ENCODE measurements around the gene UBE2L5. TPM values are rescaled to one million over a fixed set of nuclear protein-coding genes. Genes with fewer than 3 reads are reported as not detected.
"Not testable (repeated sequence)": the region's sequence is repeated elsewhere in the genome, so short reads cannot be mapped to it uniquely, and the experiment has no call there.

Gene UBE2L5
- polyA plus RNA-seq, 12 donors: 0.28 to 0.92 (median 0.43) TPM; not detected in 2

DNA sequence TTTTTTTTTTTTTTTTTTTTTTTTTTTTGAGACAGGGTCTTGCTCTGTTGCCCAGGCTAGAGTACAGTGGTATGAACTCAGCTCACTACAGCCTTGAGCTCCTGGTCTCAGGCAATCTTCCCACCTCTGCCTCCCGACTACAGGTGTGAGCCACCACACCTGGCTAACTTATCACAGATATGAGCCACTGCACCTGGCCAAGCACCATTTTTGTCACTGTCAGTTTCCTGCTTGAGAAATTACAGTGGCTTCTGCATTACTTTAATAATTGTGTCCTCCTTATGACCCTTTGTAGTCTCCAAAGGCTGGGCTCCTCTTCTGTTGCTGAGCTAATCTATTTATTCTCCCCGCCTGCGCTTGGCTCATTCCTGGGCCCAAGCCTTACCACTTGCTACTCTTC lies 16.0 kb downstream of the UBE2L5 start:
- no peak for DNase-seq

DNA sequence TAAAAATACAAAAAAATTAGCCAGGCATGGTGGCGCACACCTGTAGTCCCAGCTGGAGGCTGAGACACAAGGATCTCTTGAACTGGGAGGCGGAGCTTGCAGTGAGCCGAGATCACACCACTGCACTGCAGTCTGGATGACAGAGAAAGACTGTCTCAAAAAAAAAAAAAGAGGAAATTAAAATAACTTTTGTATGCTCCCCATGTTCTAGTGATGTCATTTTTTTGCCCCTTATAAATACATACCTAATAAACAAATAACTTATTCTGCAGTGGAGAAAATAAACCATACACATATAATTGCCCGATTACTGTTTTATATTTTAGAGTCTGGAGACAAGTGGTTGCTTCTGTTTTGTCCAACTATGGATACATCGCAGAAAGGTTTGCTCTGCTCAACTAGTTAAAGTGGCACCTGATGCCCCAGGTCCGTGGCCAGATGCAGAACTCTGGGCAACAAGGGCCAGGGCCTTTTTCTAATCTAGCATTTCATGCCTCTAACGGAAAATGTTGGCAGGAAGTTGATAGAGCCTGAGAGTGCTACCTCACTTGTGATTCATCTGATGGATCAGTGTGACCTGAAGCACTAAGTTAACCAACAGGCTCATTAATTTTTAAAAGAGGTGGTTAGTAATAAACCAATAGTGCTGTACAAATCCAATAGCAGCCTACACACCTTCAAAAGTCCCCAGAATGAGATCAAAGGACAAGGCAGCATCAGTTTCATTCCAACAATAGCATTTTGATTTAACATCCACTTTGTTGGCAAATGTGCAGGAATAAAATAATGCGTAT lies 18.8 kb downstream of the UBE2L5 start:
- DNase-seq: no peak

DNA sequence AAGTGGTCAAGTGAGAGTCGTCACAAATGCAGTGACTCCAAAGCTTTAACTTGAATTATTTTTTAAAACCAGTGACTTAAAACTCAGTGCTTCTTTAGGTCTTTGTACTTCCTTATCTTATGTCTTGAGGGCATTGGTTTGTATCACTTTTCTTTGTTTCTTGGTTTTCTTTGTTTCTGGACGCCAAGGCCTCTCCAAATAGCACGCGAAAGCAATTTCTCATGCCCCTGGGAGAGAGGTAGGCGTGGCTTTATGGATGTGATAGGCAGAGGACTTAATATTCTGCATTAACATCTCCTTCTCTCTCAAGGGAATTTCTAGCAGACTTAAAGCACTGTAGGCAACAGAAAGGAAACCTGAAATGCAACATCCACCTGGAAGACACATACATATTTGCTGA lies 20.6 kb downstream of the UBE2L5 start:
- DNase-seq: no peak

DNA sequence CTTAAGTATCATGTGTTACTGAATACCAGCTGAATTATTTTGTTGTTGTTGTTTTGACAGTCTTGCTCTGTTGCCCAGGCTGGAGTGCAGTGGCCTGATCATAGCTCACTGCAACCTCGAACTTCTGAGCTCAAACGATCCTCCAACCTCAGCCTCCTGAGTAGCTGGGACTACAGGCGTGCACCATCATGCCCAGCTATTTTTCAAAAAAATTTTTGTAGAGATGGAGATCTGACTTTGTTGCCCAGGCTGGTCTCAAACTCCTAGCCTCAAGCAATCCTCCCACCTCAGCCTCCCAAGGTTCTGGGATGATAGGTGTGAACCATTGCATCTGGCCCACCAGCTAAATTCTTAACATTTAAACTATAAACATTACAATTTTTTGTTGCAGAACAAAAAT lies 21.2 kb downstream of the UBE2L5 start:
- DNase-seq: not testable (repeated sequence)

DNA sequence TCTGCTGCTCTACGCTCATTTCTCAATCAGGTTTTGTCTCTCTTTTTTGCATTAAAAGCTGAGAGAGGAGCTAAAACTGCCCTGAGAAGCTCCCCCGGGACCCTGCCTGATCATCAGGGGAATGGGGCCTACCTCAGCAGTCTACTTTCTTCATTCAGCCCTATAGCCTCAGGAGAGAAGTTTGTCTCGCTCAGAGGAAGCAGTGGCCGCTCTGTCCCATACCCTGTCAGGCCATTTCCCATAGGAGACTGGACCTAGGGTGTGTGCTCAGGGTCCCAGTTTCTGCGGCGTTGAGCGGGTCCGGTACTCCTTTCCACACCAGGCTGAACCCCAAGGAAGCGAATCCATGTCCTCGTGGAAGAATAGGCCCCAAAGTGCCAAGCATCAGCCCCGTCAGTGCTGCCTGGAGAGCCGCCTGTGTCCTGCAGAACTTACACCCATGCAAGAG lies 21.7 kb downstream of the UBE2L5 start:
- DNase-seq: no peak

DNA sequence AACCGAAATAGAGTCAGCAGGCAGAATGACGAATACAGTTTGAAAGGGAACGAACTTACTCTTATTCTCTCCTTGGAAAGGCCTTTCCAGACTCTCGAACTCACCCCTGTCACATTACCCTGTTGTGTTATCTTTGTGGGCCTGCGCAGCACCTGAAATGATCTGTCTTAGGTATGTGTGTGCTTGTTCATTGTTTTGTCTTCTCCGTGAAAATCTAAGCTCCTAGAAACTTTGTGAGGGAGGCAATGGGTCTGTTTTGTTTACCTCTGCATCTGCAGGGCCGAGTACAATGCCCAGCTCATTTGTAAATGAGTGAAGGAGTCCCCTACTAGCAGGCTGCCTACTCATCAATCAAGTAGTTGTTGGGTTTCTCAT lies 23.8 kb downstream of the UBE2L5 start:
- no peak for DNase-seq

DNA sequence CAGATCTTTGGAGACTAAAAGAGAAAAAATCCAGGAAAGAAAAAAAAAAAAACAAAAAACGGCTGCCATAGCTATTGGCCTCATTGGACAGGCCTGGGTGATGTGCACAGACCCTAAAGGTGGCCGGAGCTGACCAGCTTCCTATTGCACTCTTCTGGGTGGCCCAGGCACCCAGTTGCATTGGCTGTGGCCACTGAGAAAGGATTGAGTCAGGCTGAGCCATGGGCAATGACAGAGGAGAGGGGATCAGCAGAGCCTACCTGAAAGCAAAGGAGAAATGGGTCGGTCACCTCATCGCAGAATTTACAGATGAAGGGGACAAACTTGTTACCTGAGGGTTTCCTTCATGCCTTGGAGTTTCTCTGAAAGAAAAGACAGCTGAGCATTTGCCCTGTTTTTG lies 26.1 kb downstream of the UBE2L5 start:
- no peak for DNase-seq

DNA sequence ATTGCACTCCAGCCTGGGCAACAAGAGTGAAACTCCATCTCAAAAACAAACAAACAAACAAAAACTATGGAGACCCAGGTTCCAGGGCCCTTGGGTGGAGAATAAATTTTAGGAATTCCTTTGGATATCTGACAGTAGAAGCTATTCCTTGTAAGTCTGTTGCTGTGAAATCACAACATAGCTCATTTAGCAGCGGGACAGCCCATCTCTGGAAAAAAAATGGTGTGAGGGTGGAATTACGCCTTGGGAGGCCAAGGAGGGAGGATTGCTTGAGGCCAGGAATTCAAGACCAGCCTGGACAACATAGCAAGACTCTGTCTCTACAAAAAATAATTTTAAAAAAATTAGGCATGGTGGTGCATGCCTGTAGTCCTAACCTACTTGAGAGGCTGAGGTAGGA lies 27.8 kb downstream of the UBE2L5 start:
- no peak for DNase-seq

DNA sequence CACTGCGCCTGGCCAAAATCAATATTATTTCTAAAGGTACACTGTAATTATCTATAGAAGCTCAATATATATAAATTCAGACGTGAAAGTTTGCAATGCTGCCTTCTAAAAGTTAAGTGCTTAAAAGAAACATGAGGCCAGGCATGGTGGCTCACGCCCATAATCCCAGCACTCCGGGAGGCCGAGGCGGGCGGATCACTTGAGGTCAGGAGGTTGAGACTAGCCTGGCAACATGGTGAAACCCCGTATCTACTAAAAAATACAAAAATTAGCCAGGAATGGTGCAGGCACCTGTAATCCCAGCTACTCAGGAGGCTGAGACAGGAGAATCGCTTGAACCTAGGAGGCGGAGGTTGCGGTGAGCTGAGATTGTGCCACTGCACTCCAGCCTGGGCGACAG lies 29.2 kb downstream of the UBE2L5 start:
- not testable (repeated sequence) for DNase-seq

DNA sequence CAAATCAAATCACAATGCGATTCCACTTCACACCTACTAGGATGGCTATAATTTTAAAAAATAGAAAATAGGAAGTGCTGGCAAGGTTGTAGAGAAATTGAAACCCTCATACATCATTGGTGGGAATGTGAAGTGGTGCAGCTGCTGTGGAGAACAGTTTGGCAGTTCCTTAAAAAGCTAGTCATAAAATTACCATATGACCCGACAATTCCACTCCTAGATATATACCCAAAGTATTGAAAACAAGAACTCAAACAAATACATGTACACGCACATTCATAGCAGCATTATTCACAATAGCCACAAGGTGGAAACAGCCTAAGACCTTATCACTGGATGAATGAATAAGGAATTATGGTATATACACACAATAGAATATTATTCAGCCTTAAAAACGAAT lies 31.4 kb downstream of the UBE2L5 start:
- DNase-seq: no peak

DNA sequence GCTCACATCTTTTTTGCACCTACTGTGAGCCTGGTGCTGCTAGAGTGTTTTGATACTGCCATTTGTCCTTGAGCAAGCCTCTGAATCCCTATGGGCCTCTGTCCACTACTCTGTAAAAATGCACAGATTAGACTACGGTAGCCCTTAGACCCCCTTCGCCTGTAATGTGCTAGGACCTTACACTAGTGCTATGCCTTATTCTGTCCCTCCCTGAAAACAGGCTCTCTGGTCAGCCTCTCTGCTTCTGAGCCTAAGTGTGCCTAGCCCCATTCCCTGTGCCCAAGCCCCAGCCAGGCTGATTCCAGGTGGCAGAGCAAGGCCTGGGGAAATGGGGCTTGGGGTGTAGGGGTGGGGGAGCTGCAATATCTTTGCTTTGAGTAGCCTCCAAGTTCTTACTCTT lies 32.7 kb downstream of the UBE2L5 start:
- DNase-seq: no peak

DNA sequence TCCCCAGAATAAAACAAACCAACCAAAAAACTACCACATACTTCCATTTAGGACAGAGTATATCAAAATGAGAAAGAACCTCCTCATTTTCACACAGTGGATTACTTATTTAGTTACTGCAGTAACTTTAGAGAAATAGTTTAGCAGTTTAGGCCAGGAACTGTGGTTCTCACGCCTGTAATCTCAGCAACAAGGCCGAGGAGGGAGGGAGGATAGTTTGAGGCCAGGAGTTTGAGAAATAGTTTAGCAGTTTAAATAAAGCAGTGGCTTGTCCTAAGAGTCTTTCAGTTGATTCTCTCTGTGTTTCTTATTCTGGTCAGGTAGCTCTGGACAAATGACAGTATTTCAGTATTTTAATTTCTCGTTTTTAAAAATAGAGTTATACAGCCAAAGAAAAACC lies 34.0 kb downstream of the UBE2L5 start:
- no peak for DNase-seq

DNA sequence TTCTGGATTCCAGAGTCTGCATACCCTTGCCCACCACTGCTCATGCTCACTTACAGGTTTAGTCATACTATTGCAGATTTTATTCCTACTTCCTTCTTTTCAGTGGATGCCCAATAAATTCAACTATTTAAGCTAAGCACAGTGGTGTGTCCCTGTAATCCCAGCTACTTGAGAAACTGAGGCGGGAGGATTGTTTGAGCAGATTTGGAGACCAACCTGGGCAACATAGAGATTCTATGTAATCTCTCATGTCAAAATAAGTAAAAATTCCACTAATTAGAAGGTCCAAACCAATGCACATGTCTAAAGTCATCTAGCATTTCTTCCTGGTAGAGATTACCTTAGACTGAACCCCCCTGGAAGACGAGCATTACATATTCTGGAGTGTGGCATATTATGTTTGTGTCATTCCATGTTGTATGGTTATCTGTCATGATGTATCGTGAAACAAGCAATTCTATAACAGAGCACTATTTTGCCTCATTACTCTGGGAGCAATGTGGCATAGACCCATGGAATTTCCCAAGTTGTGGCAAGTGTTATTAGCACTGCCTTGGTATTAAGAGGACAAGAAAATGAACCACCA lies 35.1 kb downstream of the UBE2L5 start:
- DNase-seq: no peak

DNA sequence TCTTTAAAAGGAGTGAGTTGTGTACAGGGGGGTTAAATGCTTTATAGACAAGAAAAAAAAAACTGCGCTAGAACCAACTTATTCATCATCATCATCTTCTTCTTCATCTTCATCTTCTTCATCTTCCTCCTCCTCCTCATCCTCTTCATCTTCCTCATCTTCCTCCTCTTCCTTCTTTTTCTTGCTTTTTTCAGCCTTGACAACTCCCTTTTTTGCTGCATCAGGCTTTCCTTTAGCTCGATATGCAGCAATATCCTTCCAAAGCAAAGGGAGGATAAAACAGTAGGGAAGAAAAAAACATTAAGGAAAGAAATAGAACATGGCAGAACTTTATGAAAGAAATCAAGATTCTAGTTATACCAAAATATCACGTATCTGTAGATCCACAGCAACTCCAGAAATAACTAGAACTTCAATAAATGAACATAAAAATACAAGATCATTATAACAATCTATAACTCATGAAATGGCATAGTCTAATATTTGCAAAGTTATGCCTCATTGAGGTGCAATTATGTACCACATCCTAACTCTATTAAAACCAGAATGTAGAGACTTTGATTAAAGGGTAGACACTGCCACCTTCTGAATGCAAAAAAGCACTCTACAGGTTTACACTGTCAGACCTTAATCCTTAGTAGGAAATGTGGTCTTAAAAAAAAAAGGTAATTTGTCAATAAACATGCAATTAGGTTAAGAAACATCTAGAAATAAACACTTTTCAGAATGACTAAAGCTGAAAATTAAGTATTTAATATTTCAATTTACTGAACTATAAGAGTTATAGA lies 39.2 kb downstream of the UBE2L5 start:
- peak; percentile 27 for DNase-seq

DNA sequence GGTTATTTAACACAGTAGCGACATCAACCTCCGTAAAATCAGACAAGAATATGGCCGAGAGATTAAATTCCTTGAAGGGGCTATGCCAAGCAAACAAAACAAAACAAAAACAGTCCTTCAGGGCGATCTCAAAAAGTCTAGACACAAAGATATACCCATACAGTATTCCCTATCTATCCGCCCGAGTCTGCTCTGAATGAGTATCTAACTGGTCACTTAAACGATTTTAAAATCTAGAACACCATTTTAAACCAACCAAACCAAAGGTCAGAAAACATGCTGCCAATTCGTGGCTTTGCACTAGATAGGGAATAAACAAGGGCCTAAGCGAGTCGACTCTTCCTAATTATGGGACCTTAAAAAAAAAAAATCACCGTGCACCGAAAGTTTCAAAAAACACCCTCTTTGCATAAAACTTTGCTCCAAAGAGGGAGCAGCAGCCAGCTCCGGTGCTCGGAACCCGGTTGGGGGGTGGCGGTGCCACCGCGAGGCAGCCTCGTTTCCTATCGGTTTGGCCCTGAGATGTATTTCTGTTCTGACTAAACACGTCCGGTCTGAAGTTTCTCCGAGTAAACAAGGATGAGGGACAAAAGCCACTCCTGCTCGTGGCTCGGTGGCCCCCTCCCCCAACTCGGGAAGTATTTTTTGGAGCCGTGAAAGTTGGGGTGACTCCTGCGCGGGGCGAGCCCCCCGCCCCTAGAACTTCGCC lies 41.6 kb downstream of the UBE2L5 start:
- DNase-seq: peak; percentile 67

DNA sequence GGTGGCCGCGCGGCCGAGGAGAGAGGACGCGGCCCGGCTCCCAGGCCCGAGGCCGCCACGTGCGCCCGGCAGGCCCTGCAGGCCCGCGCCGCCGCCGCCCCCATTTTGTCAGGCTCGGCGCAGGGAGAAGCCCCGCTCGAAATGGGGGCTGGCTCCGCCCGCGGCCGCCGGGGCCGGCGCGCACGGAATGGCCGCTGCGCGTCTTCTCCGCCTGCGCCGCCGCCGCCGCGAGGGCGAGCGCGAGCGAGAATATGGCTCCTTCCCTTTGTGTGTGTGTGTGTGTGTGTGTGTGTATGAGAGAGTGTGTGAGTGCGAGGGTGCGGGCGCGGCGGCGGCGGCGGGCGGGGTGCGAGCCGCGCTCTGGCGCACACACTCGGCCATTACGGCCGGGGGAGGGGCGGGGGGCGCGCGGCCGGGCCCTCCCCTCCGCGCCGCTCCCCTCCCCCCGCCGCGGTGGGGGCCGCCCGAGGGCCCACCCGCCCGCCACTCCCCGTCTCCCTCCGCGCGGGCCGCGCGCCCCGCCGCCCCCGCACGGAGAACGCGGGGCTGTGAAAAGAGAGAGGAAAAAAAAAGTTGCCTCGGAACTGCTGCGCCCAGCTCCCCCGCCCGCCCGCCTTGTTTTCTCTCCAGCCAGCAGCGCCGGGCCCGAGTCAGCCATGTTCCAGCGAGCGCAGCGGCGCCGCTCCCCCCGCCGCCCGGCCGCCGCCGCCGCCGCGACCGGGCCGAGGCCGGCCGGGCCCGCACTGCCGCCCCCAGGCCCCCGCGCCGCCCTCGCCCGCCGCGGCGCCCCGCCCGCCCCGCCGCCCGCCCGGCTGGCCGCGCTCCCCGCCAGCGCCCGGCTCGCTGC lies 42.4 kb downstream of the UBE2L5 start:
- DNase-seq: peak; percentile 82

DNA sequence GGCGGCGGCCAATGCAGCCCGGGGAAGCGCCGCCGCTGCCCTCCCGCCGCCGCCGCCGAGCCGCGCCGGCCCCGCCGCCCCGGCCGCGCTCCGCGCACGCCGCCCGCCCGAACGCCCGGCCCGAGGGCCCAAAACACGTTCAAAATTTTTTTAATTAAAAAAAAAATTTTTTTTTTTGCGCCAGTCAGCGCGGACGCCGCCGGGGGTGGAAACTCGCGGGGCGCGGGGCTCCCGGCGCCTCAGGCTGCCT lies 43.0 kb downstream of the UBE2L5 start:
- no peak for DNase-seq

DNA sequence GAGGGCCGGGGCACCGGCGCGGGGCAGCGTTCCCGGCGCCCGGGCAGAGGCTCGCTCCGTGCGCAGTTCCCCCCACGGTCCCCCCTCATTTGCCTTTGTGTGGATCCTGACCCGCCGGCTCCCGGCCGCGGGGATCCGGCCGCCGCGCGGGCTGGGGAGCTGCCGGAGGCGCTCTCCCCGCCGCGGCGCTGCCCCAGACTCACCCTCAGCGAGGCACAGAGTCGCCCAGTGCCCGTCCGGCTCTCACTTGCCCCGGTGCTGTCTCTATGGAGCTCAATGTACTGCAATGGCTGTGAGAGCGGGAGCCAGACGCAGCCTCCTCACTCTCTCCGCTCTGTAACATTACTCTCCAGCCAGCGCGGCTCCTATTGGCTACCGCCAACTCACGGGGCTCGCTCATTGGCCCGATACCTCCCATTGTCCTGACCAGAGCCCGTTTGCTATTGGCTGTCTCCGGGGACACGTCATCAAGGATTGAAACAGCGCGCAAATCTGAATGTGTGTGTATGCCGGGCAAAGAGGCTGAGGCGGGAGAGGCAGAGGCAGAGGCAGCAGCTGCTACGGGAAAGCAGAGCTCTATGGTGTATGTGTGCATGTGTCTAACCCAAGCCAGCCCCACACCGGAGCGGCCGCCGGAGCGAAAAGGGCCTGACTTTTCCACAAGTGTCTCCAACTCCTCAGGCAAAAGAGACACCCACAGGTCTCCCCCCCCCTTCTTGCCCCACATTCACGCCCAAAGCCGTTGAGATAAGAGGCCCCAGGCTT lies 43.5 kb downstream of the UBE2L5 start, which contains the start of gene HMGB1:
Gene HMGB1, minus strand, starts transcription at position 344 of the 765 bp plus-strand sequence. CDS start 2,256 bp downstream, outside the sequence.
- DNase-seq: peak; percentile 99

DNA sequence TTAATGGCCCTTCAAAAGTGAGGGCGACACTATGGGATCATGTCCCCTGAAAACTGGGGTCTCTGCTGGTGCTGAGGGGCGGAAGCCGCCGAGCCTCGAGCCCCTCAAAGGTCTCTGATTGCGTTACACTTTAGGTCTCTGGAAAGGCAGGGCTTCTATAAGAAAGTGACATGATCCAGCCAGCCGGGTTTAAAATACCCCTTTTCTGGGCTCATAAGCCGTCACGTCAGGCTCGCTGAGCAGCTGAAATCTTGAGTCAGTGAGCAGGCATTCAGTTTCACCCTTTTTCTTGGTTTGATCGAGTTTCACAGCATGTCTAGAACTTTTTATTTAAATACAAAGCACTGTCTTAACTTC lies 44.0 kb downstream of the UBE2L5 start:
- no peak for DNase-seq

DNA sequence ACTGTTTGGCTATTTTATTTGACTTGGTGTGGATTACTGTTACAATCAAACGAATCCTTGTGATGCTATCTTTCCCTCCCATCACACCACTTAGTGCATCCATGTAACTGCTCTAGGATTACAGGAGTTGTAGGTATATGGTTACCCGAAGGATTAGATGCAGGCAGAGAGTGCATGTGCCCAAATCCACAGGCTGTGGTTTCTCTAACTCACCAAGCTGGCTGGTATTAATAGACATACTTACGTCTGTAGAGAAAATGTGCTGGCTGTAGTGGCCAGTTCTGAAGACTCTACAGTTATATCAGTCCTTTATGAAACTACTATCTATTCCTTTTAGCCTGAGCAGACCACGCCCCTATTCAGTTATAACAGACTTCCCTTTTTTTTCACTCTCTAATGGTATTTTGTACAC lies 44.6 kb downstream of the UBE2L5 start:
- no peak for DNase-seq

DNA sequence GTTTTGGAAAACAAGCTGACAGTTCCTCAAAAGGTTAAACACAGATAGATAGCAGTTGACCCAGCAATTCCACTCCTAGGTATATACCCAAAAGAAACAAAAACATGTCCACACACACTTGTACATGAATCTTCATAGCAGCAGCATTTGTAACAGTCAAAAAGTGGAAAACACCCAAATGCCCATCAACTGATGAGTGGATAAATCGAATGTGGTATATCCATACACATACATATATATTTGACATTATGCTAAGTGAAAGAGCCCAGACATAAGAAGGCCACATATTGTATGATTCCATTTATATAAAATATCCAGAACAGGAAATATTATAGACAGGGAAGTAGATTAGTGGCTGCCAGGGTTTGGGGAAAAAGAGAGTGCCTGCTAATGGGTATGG lies 51.4 kb downstream of the UBE2L5 start:
- no peak for DNase-seq

All from muscle of arm (tissue), 12 donors.